CD4-positive, CD25-positive, alpha-beta regulatory T cell (primary cell): Measurements from ENCODE around the gene ADAM22. TPM values are rescaled to one million over a fixed set of nuclear protein-coding genes. Genes with fewer than 3 reads are reported as not detected.

Source experiments
- ATAC-seq, 2 donors: fragments of 150-1000 bp; cut with Tn5 transposase; one replicate each; pipeline ENCODE4 v1.10.0; 2021; ENCODE audit warnings: low read depth in 2 of 2, moderate number of reproducible peaks in 2 of 2, moderate library complexity in 1 of 2
- DNase-seq, 3 donors: peaks; one replicate each; pipeline versions ENCODE4 v3.0.0 to v3.0.0-alpha.2; 2012 to 2022; ENCODE audit warnings: mixed read lengths in 1 of 3
- H3K27ac ChIP-seq: one replicate; pipeline ENCODE4 v1.7.0; 2013; ENCODE audit warnings: mild to moderate bottlenecking, low read length; ENCODE audit not compliant: insufficient read depth, poor library complexity, severe bottlenecking
- H3K27me3 ChIP-seq: one replicate; pipeline ENCODE4 v1.7.0; 2013; ENCODE audit warnings: low read length; ENCODE audit not compliant: control insufficient read depth, insufficient read depth
- H3K36me3 ChIP-seq: one replicate; pipeline ENCODE4 v1.7.0; 2013; ENCODE audit warnings: mild to moderate bottlenecking, low read length, moderate library complexity; ENCODE audit not compliant: control insufficient read depth, insufficient read depth
- H3K4me1 ChIP-seq: 2 replicates; pipeline ENCODE4 v1.7.0; 2013; ENCODE audit warnings: mild to moderate bottlenecking, low read length; ENCODE audit not compliant: insufficient read depth, control insufficient read depth, poor library complexity, severe bottlenecking
- H3K4me3 ChIP-seq: one replicate; pipeline ENCODE4 v1.7.0; 2013; ENCODE audit warnings: low read depth, mild to moderate bottlenecking, low read length, moderate library complexity
- H3K9me3 ChIP-seq, 2 experiments: 1 replicate in 1 of 2; 2 replicates in 1 of 2; pipeline ENCODE4 v1.7.0; 2013; ENCODE audit warnings: low read length in 2 of 2, mild to moderate bottlenecking in 1 of 2, moderate library complexity in 1 of 2; ENCODE audit not compliant: control insufficient read depth in 2 of 2
- H3K27ac Mint-ChIP-seq, 3 donors: one replicate each; pipeline ENCODE4 v1.8.0; 2020 to 2022; ENCODE audit warnings: mild to moderate bottlenecking in 3 of 3, mixed read lengths in 3 of 3, moderate library complexity in 2 of 3
- H3K27me3 Mint-ChIP-seq: one replicate; pipeline ENCODE4 v1.8.0; 2022; ENCODE audit warnings: mild to moderate bottlenecking, mixed read lengths
- H3K36me3 Mint-ChIP-seq: one replicate; pipeline ENCODE4 v1.8.0; 2020; ENCODE audit warnings: mixed read lengths
- H3K4me1 Mint-ChIP-seq, 4 donors: one replicate each; pipeline ENCODE4 v1.8.0; 2020 to 2022; ENCODE audit warnings: mixed read lengths in 4 of 4, mild to moderate bottlenecking in 1 of 4
- H3K4me3 Mint-ChIP-seq, 4 donors: one replicate each; pipeline ENCODE4 v1.8.0; 2020 to 2022; ENCODE audit warnings: mild to moderate bottlenecking in 4 of 4, mixed read lengths in 4 of 4, moderate library complexity in 3 of 4
- H3K9me3 Mint-ChIP-seq, 7 donors: one replicate each; pipeline ENCODE4 v1.8.0; 2020 to 2022; ENCODE audit warnings: mixed read lengths in 7 of 7, mild to moderate bottlenecking in 3 of 7, moderate library complexity in 2 of 7
- polyA plus RNA-seq, 4 donors: library from polyadenylated mRNA; unstranded; fragments of 300-500 nt; fragmentation: Illumina TruSeq; gene quantifications; one replicate each; pipeline ENCODE4 v1.2.3, GENCODE V29; 2021
- total RNA-seq: library from RNA; stranded (reverse); gene quantifications from one replicate; pipeline ENCODE4 v1.2.3, GENCODE V29; 2022

Gene ADAM22
- total and polyA plus RNA-seq, 5 donors from 2014 or later: 0.21 to 1.5 (median 0.75) TPM; not detected in 1

DNA sequence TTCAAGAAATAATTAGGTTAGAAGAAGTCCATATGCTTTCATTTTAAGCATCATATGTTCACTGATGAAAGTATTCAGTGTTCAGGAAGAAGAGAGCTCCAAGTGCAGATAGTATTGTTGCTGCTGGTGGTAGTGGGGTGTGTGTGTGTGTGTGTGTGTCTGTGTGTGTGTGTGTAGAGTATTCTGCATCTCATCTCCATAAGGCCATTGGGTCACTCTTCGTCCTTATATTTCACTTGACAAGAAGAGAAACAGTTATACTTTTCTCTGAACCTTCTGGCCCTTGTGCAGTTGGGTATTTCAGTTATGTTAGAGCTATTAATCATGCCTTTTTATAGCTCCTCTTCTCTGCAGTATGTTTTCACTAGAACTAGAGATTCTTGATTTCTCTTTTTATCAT, 26.2 kb downstream of the ADAM22 start:
- Mint-ChIP-seq H3K36me3 (no peaks in the 10 kb centered on the region), H3K27ac (no peak overlapping the region), H3K27me3 (no peaks in the 10 kb centered on the region), H3K9me3 (peaks cover 0 to 2% (median 0%) of the 10 kb centered on the region in 7 donors), H3K4me1 (no peaks in the 10 kb centered on the region), H3K4me3 (no peak overlapping the region)
- Histone ChIP-seq H3K4me1 (no peaks in the 10 kb centered on the region), H3K27me3 (no peaks in the 10 kb centered on the region), H3K9me3 (no peaks in the 10 kb centered on the region), H3K27ac (no peak overlapping the region), H3K36me3 (no peaks in the 10 kb centered on the region), H3K4me3 (no peak overlapping the region)
- ATAC-seq (no peak), DNase-seq (no peak)

DNA sequence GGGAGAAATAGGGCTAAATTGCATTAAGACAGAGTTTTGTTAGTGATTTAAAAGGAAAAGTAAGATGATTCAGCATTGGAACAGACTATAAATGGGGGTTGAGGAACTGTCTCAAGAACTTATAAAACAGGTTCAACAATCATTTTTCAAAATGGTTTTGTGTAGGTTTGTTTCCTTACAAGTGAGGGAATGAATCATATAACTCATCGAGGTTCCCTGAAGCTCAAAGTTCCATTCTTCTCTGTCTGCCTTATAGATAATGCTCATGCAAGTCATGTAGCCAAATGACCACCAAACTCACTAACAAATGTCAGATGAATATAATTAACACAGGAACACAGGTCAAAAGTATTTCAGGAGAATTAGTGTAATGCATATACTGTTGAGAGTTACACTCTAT, 27.7 kb downstream of the ADAM22 start:
- Mint-ChIP-seq H3K4me3 (no peak overlapping the region), H3K4me1 (no peaks in the 10 kb centered on the region), H3K27me3 (no peaks in the 10 kb centered on the region), H3K27ac (no peak overlapping the region), H3K9me3 (peaks cover 0 to 2% (median 0%) of the 10 kb centered on the region in 7 donors), H3K36me3 (peaks cover 7% of the 10 kb centered on the region)
- H3K27ac ChIP-seq: no peak overlapping the region
- H3K27me3 ChIP-seq: no peaks in the 10 kb centered on the region
- no peaks in the 10 kb centered on the region for H3K4me1 ChIP-seq
- no peak overlapping the region for H3K4me3 ChIP-seq
- no peak for DNase-seq
- no peaks in the 10 kb centered on the region for H3K36me3 ChIP-seq
- H3K9me3 ChIP-seq: no peaks in the 10 kb centered on the region
- ATAC-seq: no peak

DNA sequence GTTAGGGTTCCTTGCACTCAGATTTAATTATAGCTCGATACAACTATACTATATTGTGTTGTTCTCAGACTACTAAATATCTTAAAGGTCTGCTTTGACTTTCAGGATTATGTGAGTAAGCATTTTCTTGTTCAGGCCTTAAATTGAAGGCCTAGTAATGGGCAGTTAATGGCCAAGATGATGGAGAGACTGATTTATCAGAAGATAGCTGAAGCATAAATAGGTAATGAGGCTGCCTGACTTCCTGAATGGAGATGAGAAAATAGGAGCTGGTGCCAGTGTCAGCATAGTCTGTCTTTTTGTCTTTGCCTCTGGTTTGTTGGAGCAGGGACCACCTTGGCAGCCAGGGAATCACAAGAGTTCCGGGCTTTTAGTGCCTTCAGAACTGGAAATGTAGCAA, 32.2 kb downstream of the ADAM22 start:
- H3K27ac Mint-ChIP-seq: no peak overlapping the region
- Histone ChIP-seq H3K4me1 (no peaks in the 10 kb centered on the region), H3K9me3 (no peaks in the 10 kb centered on the region), H3K27me3 (no peaks in the 10 kb centered on the region), H3K36me3 (no peaks in the 10 kb centered on the region), H3K4me3 (no peak overlapping the region), H3K27ac (no peak overlapping the region)
- no peaks in the 10 kb centered on the region for H3K9me3 Mint-ChIP-seq
- no peak overlapping the region for H3K4me3 Mint-ChIP-seq
- no peak for DNase-seq
- ATAC-seq: no peak
- H3K27me3 Mint-ChIP-seq: no peaks in the 10 kb centered on the region
- peaks cover 7% of the 10 kb centered on the region for H3K36me3 Mint-ChIP-seq
- no peaks in the 10 kb centered on the region for H3K4me1 Mint-ChIP-seq

DNA sequence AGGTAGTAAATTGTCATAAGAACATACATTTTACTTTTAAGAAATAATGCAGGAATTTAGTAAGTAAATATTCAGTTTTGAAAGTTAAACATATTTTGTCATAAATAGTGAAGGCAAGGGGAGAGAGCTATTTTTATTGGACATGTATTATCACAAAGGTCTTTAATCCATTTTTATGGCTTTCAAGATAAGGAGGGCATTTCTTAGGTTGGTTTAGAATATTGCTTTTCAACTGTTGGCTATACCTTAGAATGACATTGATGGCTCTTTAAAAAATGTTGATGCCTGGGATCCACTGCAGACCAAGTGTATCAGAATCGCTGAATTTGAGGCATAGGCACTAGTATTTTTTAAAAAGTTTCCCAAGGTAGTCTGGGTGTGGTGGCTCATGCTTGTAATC, 34.0 kb downstream of the ADAM22 start:
- Mint-ChIP-seq H3K4me3 (no peak overlapping the region), H3K27me3 (no peaks in the 10 kb centered on the region), H3K9me3 (no peaks in the 10 kb centered on the region), H3K27ac (no peak overlapping the region), H3K4me1 (no peaks in the 10 kb centered on the region), H3K36me3 (peaks cover 7% of the 10 kb centered on the region)
- Histone ChIP-seq H3K36me3 (no peaks in the 10 kb centered on the region), H3K4me3 (no peak overlapping the region), H3K27ac (no peak overlapping the region), H3K4me1 (no peaks in the 10 kb centered on the region), H3K9me3 (no peaks in the 10 kb centered on the region), H3K27me3 (no peaks in the 10 kb centered on the region)
- DNase-seq (no peak), ATAC-seq (no peak)

DNA sequence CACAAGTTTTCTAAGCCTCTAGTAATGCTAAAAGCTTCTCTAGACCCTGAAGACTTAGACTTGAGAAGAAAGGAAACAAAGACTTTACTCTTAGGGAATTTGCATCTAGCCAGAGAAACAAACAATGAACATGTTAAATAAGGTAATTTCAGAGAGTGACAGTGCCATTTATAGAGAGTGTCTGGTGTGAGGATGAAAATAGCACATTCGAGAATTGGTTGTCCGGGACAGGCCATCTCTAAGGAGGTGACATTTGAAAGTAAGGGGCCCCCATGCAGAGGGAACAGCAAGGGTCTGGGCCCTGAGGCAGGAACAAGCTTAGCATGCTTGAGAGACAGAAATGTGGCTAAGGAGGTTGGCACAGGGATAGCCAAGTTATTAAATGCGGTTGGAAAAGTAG, 48.1 kb downstream of the ADAM22 start:
- Mint-ChIP-seq H3K36me3 (no peaks in the 10 kb centered on the region), H3K4me1 (no peaks in the 10 kb centered on the region)
- no peaks in the 10 kb centered on the region for H3K4me1 ChIP-seq

DNA sequence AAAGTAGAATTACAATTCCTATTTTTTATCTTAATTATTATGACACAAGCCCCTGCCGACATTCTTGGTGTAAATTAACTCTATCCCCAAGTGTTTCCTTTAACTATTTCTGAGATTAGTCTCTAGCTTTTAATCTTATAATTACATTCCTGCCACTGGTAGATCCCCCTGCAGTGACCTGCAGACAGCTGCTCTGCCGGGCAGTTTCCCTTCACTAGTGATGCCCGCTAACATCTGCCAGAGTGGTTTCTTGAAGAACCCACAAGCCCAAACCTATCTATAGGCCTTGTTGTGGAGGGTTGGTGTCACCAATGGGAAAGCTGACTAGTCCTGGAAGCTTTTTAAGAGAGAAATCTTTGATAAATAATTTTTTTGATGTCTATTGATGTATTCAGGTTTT, 50.0 kb downstream of the ADAM22 start:
- ATAC-seq (no peak), DNase-seq (no peak)
- Mint-ChIP-seq H3K9me3 (no peaks in the 10 kb centered on the region), H3K27ac (no peak overlapping the region), H3K4me1 (no peaks in the 10 kb centered on the region), H3K27me3 (no peaks in the 10 kb centered on the region), H3K4me3 (no peak overlapping the region), H3K36me3 (no peaks in the 10 kb centered on the region)
- Histone ChIP-seq H3K27ac (no peak overlapping the region), H3K4me1 (no peaks in the 10 kb centered on the region), H3K27me3 (no peaks in the 10 kb centered on the region), H3K9me3 (no peaks in the 10 kb centered on the region), H3K4me3 (no peak overlapping the region), H3K36me3 (no peaks in the 10 kb centered on the region)

More for the DNA sequence above, 48.1 kb downstream of the ADAM22 start:
- Histone ChIP-seq H3K4me3 (no peak overlapping the region), H3K36me3 (no peaks in the 10 kb centered on the region), H3K9me3 (no peaks in the 10 kb centered on the region), H3K27ac (no peak overlapping the region), H3K27me3 (no peaks in the 10 kb centered on the region)
- Mint-ChIP-seq H3K9me3 (no peaks in the 10 kb centered on the region), H3K27me3 (no peaks in the 10 kb centered on the region), H3K27ac (no peak overlapping the region), H3K4me3 (no peak overlapping the region)
- DNase-seq: no peak
- no peak for ATAC-seq

GRCh38 chr7:87993269-87993668, 59.2 kb downstream of the ADAM22 start:
- no peak for DNase-seq
- no peaks in the 10 kb centered on the region for H3K36me3 ChIP-seq
- H3K27ac ChIP-seq: no peak overlapping the region
- Mint-ChIP-seq H3K9me3 (peaks cover 0 to 2% (median 0%) of the 10 kb centered on the region in 7 donors), H3K27me3 (peaks cover 5% of the 10 kb centered on the region), H3K27ac (no peak overlapping the region), H3K4me3 (no peak overlapping the region), H3K36me3 (peaks cover 4% of the 10 kb centered on the region), H3K4me1 (no peaks in the 10 kb centered on the region)
- H3K27me3 ChIP-seq: no peaks in the 10 kb centered on the region
- H3K9me3 ChIP-seq: no peaks in the 10 kb centered on the region
- H3K4me3 ChIP-seq: no peak overlapping the region
- H3K4me1 ChIP-seq: no peaks in the 10 kb centered on the region
- ATAC-seq: no peak

GRCh38 chr7:87999261-87999660, 65.2 kb downstream of the ADAM22 start:
- Histone ChIP-seq H3K4me1 (no peaks in the 10 kb centered on the region), H3K9me3 (no peaks in the 10 kb centered on the region), H3K27ac (no peak overlapping the region), H3K36me3 (no peaks in the 10 kb centered on the region), H3K27me3 (no peaks in the 10 kb centered on the region), H3K4me3 (no peak overlapping the region)
- no peaks in the 10 kb centered on the region for H3K4me1 Mint-ChIP-seq
- peaks cover 5% of the 10 kb centered on the region for H3K27me3 Mint-ChIP-seq
- DNase-seq (no peak), ATAC-seq (no peak)
- H3K4me3 Mint-ChIP-seq: no peak overlapping the region
- peaks cover 0 to 2% (median 0%) of the 10 kb centered on the region in 7 donors for H3K9me3 Mint-ChIP-seq
- no peak overlapping the region for H3K27ac Mint-ChIP-seq
- peaks cover 4% of the 10 kb centered on the region for H3K36me3 Mint-ChIP-seq
